Measurements from ENCODE around the gene FCGR3B.
"Not testable (repeated sequence)": the region's sequence is repeated elsewhere in the genome, so short reads cannot be mapped to it uniquely, and the experiment has no call there.

DNA sequence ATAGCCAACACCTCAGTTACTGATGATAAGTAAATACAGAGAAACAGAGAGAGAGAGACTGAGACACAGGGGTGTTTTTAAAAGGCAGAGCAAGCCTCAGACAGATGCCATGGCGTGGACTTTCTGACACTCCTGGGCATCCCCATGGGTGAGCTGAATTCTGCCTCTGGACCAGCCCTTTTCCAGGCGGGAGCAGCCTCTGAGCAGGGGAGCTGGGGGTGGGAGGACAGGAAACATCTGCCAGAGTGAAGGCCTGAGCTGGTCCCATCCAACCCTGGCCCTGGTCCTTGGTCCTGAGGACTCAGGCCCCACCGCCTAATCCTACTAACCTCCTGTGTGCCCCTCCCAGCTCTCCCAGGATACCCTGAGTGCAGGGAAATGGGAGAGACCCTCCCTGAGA is 43.9 kb upstream of the FCGR3B start:
- TF ChIP-seq, protein P1, sequence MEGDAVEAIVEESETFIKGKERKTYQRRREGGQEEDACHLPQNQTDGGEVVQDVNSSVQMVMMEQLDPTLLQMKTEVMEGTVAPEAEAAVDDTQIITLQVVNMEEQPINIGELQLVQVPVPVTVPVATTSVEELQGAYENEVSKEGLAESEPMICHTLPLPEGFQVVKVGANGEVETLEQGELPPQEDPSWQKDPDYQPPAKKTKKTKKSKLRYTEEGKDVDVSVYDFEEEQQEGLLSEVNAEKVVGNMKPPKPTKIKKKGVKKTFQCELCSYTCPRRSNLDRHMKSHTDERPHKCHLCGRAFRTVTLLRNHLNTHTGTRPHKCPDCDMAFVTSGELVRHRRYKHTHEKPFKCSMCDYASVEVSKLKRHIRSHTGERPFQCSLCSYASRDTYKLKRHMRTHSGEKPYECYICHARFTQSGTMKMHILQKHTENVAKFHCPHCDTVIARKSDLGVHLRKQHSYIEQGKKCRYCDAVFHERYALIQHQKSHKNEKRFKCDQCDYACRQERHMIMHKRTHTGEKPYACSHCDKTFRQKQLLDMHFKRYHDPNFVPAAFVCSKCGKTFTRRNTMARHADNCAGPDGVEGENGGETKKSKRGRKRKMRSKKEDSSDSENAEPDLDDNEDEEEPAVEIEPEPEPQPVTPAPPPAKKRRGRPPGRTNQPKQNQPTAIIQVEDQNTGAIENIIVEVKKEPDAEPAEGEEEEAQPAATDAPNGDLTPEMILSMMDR (conservative IDR thresholded peaks at IDR 0.05; ENCODE audit: low read depth in 2 of 2) = not testable (repeated sequence)
- not testable (repeated sequence) for TF ChIP-seq POLR2AphosphoS5 (IDR thresholded peaks at IDR 0.05; ENCODE audit: low read depth); CREB1 (CRISPR knock-in tag; IDR thresholded peaks at IDR 0.05; ENCODE audit: low read depth); JUNB (IDR thresholded peaks at IDR 0.05; ENCODE audit: unreplicated experiment); EZH2 (IDR thresholded peaks at IDR 0.05; ENCODE audit: low read depth, unreplicated experiment); EZH2phosphoT487 (IDR thresholded peaks at IDR 0.05; ENCODE audit: unreplicated experiment); ZNF331 (CRISPR knock-in tag; IDR thresholded peaks at IDR 0.05; ENCODE audit: low read depth); STAT1 (IDR thresholded peaks at IDR 0.05; ENCODE audit: unreplicated experiment)
- TF ChIP-seq, protein P2, sequence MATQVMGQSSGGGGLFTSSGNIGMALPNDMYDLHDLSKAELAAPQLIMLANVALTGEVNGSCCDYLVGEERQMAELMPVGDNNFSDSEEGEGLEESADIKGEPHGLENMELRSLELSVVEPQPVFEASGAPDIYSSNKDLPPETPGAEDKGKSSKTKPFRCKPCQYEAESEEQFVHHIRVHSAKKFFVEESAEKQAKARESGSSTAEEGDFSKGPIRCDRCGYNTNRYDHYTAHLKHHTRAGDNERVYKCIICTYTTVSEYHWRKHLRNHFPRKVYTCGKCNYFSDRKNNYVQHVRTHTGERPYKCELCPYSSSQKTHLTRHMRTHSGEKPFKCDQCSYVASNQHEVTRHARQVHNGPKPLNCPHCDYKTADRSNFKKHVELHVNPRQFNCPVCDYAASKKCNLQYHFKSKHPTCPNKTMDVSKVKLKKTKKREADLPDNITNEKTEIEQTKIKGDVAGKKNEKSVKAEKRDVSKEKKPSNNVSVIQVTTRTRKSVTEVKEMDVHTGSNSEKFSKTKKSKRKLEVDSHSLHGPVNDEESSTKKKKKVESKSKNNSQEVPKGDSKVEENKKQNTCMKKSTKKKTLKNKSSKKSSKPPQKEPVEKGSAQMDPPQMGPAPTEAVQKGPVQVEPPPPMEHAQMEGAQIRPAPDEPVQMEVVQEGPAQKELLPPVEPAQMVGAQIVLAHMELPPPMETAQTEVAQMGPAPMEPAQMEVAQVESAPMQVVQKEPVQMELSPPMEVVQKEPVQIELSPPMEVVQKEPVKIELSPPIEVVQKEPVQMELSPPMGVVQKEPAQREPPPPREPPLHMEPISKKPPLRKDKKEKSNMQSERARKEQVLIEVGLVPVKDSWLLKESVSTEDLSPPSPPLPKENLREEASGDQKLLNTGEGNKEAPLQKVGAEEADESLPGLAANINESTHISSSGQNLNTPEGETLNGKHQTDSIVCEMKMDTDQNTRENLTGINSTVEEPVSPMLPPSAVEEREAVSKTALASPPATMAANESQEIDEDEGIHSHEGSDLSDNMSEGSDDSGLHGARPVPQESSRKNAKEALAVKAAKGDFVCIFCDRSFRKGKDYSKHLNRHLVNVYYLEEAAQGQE (IDR thresholded peaks at IDR 0.05; ENCODE audit: unreplicated experiment) = not testable (repeated sequence)
- TF ChIP-seq, protein P3, sequence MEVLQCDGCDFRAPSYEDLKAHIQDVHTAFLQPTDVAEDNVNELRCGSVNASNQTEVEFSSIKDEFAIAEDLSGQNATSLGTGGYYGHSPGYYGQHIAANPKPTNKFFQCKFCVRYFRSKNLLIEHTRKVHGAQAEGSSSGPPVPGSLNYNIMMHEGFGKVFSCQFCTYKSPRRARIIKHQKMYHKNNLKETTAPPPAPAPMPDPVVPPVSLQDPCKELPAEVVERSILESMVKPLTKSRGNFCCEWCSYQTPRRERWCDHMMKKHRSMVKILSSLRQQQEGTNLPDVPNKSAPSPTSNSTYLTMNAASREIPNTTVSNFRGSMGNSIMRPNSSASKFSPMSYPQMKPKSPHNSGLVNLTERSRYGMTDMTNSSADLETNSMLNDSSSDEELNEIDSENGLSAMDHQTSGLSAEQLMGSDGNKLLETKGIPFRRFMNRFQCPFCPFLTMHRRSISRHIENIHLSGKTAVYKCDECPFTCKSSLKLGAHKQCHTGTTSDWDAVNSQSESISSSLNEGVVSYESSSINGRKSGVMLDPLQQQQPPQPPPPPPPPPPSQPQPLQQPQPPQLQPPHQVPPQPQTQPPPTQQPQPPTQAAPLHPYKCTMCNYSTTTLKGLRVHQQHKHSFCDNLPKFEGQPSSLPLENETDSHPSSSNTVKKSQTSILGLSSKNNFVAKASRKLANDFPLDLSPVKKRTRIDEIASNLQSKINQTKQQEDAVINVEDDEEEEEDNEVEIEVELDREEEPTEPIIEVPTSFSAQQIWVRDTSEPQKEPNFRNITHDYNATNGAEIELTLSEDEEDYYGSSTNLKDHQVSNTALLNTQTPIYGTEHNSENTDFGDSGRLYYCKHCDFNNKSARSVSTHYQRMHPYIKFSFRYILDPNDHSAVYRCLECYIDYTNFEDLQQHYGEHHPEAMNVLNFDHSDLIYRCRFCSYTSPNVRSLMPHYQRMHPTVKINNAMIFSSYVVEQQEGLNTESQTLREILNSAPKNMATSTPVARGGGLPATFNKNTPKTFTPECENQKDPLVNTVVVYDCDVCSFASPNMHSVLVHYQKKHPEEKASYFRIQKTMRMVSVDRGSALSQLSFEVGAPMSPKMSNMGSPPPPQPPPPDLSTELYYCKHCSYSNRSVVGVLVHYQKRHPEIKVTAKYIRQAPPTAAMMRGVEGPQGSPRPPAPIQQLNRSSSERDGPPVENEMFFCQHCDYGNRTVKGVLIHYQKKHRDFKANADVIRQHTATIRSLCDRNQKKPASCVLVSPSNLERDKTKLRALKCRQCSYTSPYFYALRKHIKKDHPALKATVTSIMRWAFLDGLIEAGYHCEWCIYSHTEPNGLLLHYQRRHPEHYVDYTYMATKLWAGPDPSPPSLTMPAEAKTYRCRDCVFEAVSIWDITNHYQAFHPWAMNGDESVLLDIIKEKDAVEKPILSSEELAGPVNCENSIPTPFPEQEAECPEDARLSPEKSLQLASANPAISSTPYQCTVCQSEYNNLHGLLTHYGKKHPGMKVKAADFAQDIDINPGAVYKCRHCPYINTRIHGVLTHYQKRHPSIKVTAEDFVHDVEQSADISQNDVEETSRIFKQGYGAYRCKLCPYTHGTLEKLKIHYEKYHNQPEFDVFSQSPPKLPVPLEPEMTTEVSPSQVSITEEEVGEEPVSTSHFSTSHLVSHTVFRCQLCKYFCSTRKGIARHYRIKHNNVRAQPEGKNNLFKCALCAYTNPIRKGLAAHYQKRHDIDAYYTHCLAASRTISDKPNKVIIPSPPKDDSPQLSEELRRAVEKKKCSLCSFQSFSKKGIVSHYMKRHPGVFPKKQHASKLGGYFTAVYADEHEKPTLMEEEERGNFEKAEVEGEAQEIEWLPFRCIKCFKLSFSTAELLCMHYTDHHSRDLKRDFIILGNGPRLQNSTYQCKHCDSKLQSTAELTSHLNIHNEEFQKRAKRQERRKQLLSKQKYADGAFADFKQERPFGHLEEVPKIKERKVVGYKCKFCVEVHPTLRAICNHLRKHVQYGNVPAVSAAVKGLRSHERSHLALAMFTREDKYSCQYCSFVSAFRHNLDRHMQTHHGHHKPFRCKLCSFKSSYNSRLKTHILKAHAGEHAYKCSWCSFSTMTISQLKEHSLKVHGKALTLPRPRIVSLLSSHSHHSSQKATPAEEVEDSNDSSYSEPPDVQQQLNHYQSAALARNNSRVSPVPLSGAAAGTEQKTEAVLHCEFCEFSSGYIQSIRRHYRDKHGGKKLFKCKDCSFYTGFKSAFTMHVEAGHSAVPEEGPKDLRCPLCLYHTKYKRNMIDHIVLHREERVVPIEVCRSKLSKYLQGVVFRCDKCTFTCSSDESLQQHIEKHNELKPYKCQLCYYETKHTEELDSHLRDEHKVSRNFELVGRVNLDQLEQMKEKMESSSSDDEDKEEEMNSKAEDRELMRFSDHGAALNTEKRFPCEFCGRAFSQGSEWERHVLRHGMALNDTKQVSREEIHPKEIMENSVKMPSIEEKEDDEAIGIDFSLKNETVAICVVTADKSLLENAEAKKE (CRISPR knock-in tag; IDR thresholded peaks at IDR 0.05) = not testable (repeated sequence)

Data from GM23338 (cell line).